Activated CD8-positive, alpha-beta memory T cell treated with anti-CD3 and anti-CD28 coated beads, Interleukin-2, amount 10 ng/mL, durations not matched to agents 7 days and 5 days (primary cell): ENCODE measurements around the gene EAPP. TPM values are rescaled to one million over a fixed set of nuclear protein-coding genes. Genes with fewer than 3 reads are reported as not detected.
"Not testable (repeated sequence)": the region's sequence is repeated elsewhere in the genome, so short reads cannot be mapped to it uniquely, and the experiment has no call there.

Experiments
- ATAC-seq: fragments of 150-1000 bp; cut with Tn5 transposase; one replicate; pipeline ENCODE4 v1.10.0; 2021; ENCODE audit warnings: moderate library complexity
- CTCF ChIA-PET: fragments of 350-600 bp; sonication (Branson Sonifier 250); formaldehyde crosslinking; loops from one replicate; lab custom pipeline; 2021; ENCODE audit warnings: antibody characterized with exemption; lab: Charles Lee
- DNase-seq: peaks from one replicate; pipeline ENCODE4 v3.0.0-alpha.2; 2020
- H3K27ac Mint-ChIP-seq: one replicate; pipeline ENCODE4 v1.8.0; 2021; ENCODE audit warnings: mild to moderate bottlenecking, mixed read lengths
- H3K27me3 Mint-ChIP-seq: one replicate; pipeline ENCODE4 v1.8.0; 2021; ENCODE audit warnings: mixed read lengths
- H3K36me3 Mint-ChIP-seq: one replicate; pipeline ENCODE4 v1.8.0; 2021; ENCODE audit warnings: mild to moderate bottlenecking, mixed read lengths
- H3K4me1 Mint-ChIP-seq: one replicate; pipeline ENCODE4 v1.8.0; 2021; ENCODE audit warnings: mixed read lengths
- H3K4me3 Mint-ChIP-seq: one replicate; pipeline ENCODE4 v1.8.0; 2021; ENCODE audit warnings: mild to moderate bottlenecking, moderate library complexity, mixed read lengths
- H3K9me3 Mint-ChIP-seq: one replicate; pipeline ENCODE4 v1.8.0; 2022; ENCODE audit warnings: low read depth, mixed read lengths
- total RNA-seq, 2 experiments: library from RNA; stranded (reverse); gene quantifications; one replicate each; pipeline ENCODE4 v1.2.3, GENCODE V29; 2021

Gene EAPP
- total RNA-seq, 2 experiments from 2014 or later, result 25.2 to 29.8 TPM

DNA sequence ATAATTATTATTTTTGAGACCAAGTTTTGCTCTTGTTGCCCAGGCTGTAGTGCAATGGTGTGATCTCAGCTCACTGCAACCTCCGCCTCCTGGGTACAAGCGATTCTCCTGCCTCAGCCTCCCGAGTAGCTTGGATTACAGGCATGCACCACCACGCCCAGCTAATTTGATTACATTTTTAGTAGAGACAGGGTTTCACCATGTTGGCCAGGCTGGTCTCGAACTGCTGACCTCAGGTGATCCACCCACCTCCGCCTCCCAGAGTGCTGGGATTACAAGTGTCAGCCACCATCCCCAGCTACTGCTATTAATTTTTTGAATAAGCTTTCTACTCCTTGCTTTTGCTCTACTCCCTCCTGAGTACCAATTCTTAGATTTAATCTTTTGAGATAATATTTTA is 18.4 kb downstream of the EAPP start:
- peaks cover 45% of the 10 kb centered on the region for H3K36me3 Mint-ChIP-seq
- H3K27ac Mint-ChIP-seq, H3K4me1 Mint-ChIP-seq, H3K4me3 Mint-ChIP-seq, ATAC-seq, H3K9me3 Mint-ChIP-seq, H3K27me3 Mint-ChIP-seq, DNase-seq, CTCF ChIA-PET: not testable (repeated sequence)

GRCh38 chr14:34520304-34520970 is 19.1 kb downstream of the EAPP start:
- H3K27ac Mint-ChIP-seq, H3K4me1 Mint-ChIP-seq, ATAC-seq, H3K27me3 Mint-ChIP-seq, DNase-seq, CTCF ChIA-PET, H3K9me3 Mint-ChIP-seq, H3K4me3 Mint-ChIP-seq: not testable (repeated sequence)
- peaks cover 45% of the 10 kb centered on the region for H3K36me3 Mint-ChIP-seq

- no peaks in the 10 kb centered on the region for H3K36me3 Mint-ChIP-seq
- no peak for ATAC-seq
These were observed 31.6 kb downstream of the EAPP start for GRCh38 chr14:34507884-34508283.

DNA sequence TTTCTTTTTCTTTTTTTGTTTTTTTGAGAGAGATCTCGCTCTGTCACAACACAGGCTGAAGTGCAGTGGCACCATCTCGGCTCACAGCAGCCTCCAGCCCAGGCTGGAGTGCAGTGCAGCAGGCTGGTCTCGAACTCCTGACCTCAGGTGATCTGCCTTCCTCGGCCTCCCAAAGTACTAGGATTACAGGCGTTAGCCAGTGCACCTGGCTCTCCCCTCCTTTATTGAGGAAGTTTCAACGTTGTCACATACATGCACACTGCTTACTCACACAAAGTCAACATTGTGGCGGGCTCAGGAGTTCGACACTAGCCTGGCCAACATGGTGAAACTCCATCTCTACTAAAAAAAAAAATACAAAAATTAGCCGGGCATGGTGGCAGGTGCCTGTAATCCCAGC is 32.0 kb downstream of the EAPP start:
- no peak for ATAC-seq
- H3K36me3 Mint-ChIP-seq, result no peaks in the 10 kb centered on the region
- no peaks in the 10 kb centered on the region for H3K4me1 Mint-ChIP-seq
- H3K27ac Mint-ChIP-seq, result no peak overlapping the region
- CTCF ChIA-PET, result no interaction called here
- H3K9me3 Mint-ChIP-seq, result no peaks in the 10 kb centered on the region
- H3K27me3 Mint-ChIP-seq, result no peaks in the 10 kb centered on the region
- H3K4me3 Mint-ChIP-seq, result no peak overlapping the region
- DNase-seq, result no peak

More at GRCh38 chr14:34507884-34508283, 31.6 kb downstream of the EAPP start:
- H3K27ac Mint-ChIP-seq, result no peak overlapping the region
- no peak overlapping the region for H3K4me3 Mint-ChIP-seq
- H3K27me3 Mint-ChIP-seq, result no peaks in the 10 kb centered on the region
- no peaks in the 10 kb centered on the region for H3K9me3 Mint-ChIP-seq
- CTCF ChIA-PET, result interaction anchor here (0.7 kb wide), 1 partner anchor 740 kb away, joined by 4 read pairs; no protein-coding TSS in a partner anchor
- no peak for DNase-seq
- no peaks in the 10 kb centered on the region for H3K4me1 Mint-ChIP-seq

GRCh38 chr14:34505124-34505491 is 34.4 kb downstream of the EAPP start:
- ATAC-seq, CTCF ChIA-PET: not testable (repeated sequence)

GRCh38 chr14:34504027-34504426 is 35.5 kb downstream of the EAPP start:
- CTCF ChIA-PET, H3K4me1 Mint-ChIP-seq, DNase-seq, H3K36me3 Mint-ChIP-seq, H3K4me3 Mint-ChIP-seq, H3K9me3 Mint-ChIP-seq, ATAC-seq, H3K27ac Mint-ChIP-seq, H3K27me3 Mint-ChIP-seq: not testable (repeated sequence)

More at GRCh38 chr14:34505124-34505491, 34.4 kb downstream of the EAPP start:
- not testable (repeated sequence) for H3K4me3 Mint-ChIP-seq, H3K4me1 Mint-ChIP-seq, H3K27ac Mint-ChIP-seq, H3K27me3 Mint-ChIP-seq, H3K36me3 Mint-ChIP-seq, H3K9me3 Mint-ChIP-seq, DNase-seq

- CTCF ChIA-PET, result interaction anchor here (0.9 to 1.7 kb wide), 2 partner anchors 171 to 173 kb away, joined by 3 to 6 read pairs; no protein-coding TSS in a partner anchor
These were observed 36.8 kb downstream of the EAPP start for GRCh38 chr14:34502545-34503225.

DNA sequence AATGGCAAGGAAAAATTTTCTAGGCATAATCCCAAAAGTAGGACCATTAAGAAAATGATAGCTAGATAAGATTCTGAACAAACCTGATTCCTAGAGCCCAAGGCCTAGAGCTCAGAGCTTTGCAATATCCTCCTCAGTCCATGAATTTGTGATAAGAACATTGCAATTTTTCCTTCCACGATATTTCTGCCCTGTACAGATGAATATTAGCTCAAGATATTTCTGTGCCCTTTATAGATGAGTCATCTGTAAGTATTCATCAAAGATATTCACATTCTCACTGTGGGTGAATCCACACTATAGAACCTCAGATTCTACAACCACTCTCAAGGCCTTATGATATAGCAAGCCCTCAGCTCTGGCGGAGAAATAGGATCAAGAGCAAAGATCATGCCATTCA is 37.5 kb downstream of the EAPP start:
- CTCF ChIA-PET, result interaction anchor here (0.9 to 1.7 kb wide), 2 partner anchors 170 to 173 kb away, joined by 3 to 6 read pairs; no protein-coding TSS in a partner anchor
- no peaks in the 10 kb centered on the region for H3K27me3 Mint-ChIP-seq
- ATAC-seq, result no peak
- no peak for DNase-seq
- H3K27ac Mint-ChIP-seq, result no peak overlapping the region
- no peak overlapping the region for H3K4me3 Mint-ChIP-seq
- no peaks in the 10 kb centered on the region for H3K9me3 Mint-ChIP-seq
- no peaks in the 10 kb centered on the region for H3K36me3 Mint-ChIP-seq
- H3K4me1 Mint-ChIP-seq, result no peaks in the 10 kb centered on the region

More at GRCh38 chr14:34502545-34503225, 36.8 kb downstream of the EAPP start:
- Mint-ChIP-seq H3K27me3 (no peaks in the 10 kb centered on the region), H3K36me3 (no peaks in the 10 kb centered on the region), H3K4me3 (no peak overlapping the region), H3K27ac (no peak overlapping the region), H3K4me1 (no peaks in the 10 kb centered on the region), H3K9me3 (no peaks in the 10 kb centered on the region)
- ATAC-seq, result no peak
- DNase-seq, result no peak

GRCh38 chr14:34501004-34501580 is 38.4 kb downstream of the EAPP start:
- Mint-ChIP-seq H3K27ac (no peak overlapping the region), H3K4me1 (no peaks in the 10 kb centered on the region), H3K36me3 (no peaks in the 10 kb centered on the region), H3K9me3 (no peaks in the 10 kb centered on the region), H3K27me3 (no peaks in the 10 kb centered on the region), H3K4me3 (no peak overlapping the region)
- ATAC-seq (no peak), DNase-seq (no peak)
- CTCF ChIA-PET, result interaction anchor here (1.7 kb wide), 1 partner anchor 169 kb away, joined by 6 read pairs; no protein-coding TSS in a partner anchor

DNA sequence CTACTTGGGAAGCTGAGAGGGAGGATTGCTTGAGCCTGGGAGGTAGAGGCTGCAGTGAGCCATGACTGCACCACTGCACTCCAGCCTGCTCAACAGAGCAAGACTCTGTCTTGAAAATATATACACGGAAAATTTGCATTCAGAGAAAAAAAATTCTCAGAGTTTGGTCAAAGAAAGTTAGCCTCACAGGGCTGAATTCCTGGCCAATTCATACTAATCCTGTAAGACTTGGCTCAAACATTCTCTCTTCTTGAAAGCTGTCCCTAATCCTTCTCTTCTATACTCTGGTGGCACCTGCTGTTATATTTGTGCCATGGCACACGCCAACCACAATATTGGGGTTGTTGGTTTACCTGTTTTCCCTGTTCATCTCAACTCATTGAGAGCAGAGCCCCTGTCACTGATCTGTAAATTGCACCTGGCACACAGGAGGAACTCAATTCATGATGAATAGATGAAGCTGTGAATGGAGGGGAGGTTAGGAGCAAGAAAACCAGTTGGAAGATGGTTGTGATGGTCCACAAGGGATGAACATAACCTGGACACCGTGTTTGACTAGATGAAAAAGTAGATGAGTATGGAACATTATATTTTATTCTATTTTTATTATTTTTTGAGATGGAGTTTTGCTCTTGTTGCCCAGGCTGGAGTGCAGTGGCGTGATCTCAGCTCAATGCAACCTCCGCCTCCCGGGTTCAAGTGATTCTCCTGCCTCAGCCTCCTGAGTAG is 40.7 kb downstream of the EAPP start:
- CTCF ChIA-PET, result interaction anchor here (1.0 to 1.6 kb wide), 2 partner anchors 167 to 170 kb away, joined by 4 to 5 read pairs; no protein-coding TSS in a partner anchor
- H3K27ac Mint-ChIP-seq, result no peak overlapping the region
- no peak for ATAC-seq
- no peaks in the 10 kb centered on the region for H3K4me1 Mint-ChIP-seq
- no peak overlapping the region for H3K4me3 Mint-ChIP-seq
- H3K9me3 Mint-ChIP-seq, result no peaks in the 10 kb centered on the region
- no peaks in the 10 kb centered on the region for H3K27me3 Mint-ChIP-seq
- no peak for DNase-seq
- H3K36me3 Mint-ChIP-seq, result no peaks in the 10 kb centered on the region

DNA sequence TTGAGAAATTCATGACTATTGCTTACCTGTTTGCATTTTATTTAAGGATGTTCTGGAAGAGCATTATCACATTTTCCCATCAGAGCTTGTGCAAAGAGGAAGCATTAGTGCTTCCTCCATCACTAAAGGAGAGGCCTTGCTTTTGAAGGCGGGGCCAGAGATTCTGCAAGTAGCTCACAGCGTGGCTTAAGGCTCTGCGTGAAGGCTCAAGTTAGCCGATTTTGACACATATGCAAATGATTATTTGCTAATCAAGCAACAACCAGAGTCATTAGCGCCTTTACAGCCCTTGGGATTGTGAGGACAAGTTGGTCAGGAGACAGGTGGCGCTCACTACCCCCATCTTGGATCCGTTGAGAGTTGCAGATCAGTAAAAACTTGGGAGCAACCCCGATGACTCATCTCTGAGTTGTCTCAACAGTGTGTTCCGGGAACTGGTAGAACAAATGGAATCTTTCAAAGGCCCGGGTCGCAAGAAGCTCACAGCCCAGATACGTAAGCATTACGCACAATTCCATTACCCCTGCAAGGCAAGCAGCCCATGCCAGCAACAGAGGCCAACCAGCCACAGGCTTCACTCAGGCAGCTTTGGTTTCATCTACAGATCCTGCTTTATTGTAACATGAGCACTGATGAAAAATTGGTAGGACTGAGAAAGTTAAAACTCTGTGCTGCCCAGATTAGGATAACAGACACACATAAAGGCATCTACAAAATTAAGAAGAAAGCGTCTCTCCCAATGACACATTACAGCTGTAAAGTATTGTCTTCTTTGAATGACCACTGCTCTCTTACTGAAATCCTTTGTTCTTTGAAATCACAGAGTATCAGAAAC is 42.6 kb downstream of the EAPP start:
- no peaks in the 10 kb centered on the region for H3K9me3 Mint-ChIP-seq
- H3K36me3 Mint-ChIP-seq, result no peaks in the 10 kb centered on the region
- CTCF ChIA-PET, result interaction anchor here (1.5 kb wide), 1 partner anchor 165 kb away, joined by 4 read pairs; no protein-coding TSS in a partner anchor
- no peak for DNase-seq
- H3K4me3 Mint-ChIP-seq, result no peak overlapping the region
- ATAC-seq, result no peak
- no peaks in the 10 kb centered on the region for H3K27me3 Mint-ChIP-seq
- no peaks in the 10 kb centered on the region for H3K4me1 Mint-ChIP-seq
- no peak overlapping the region for H3K27ac Mint-ChIP-seq

GRCh38 chr14:34496007-34496678 is 43.4 kb downstream of the EAPP start:
- Mint-ChIP-seq H3K27ac (no peak overlapping the region), H3K4me3 (no peak overlapping the region), H3K9me3 (no peaks in the 10 kb centered on the region), H3K27me3 (no peaks in the 10 kb centered on the region), H3K36me3 (no peaks in the 10 kb centered on the region), H3K4me1 (no peaks in the 10 kb centered on the region)
- CTCF ChIA-PET, result interaction anchor here (1.5 kb wide), 1 partner anchor 164 kb away, joined by 4 read pairs; no protein-coding TSS in a partner anchor
- ATAC-seq (no peak), DNase-seq (no peak)
